Stimulated activated CD4-positive, alpha-beta T cell treated with anti-CD3 and anti-CD28 coated beads, Interleukin-4, amount 100 ng/mL, for 24 hours (primary cell): ENCODE results near the gene UQCRC1.

Experiments
- DNase-seq: peaks from one replicate; pipeline ENCODE4 v3.0.0-alpha.2; 2020

Gene UQCRC1

GRCh38 chr3:48597408-48597800, 12.0 kb downstream of the UQCRC1 start:
- no peak for DNase-seq

- DNase-seq = no peak
Observed at GRCh38 chr3:48596676-48597407, 12.6 kb downstream of the UQCRC1 start.

GRCh38 chr3:48596157-48596556, 13.3 kb downstream of the UQCRC1 start:
- DNase-seq = no peak

GRCh38 chr3:48595526-48596121, 13.8 kb downstream of the UQCRC1 start:
- no peak for DNase-seq

- DNase-seq = no peak
Observed at GRCh38 chr3:48595075-48595525, 14.3 kb downstream of the UQCRC1 start, which contains the start of gene COL7A1. Gene COL7A1, minus strand, starts transcription at chr3:48595329. Its CDS starts 170 bp downstream, at chr3:48595159.

- no peak for DNase-seq
Observed at GRCh38 chr3:48594417-48595049, 14.9 kb downstream of the UQCRC1 start.

GRCh38 chr3:48593337-48593736, 16.1 kb downstream of the UQCRC1 start:
- no peak for DNase-seq

- no peak for DNase-seq
Observed at GRCh38 chr3:48592519-48593087, 16.8 kb downstream of the UQCRC1 start.

- DNase-seq = no peak
Observed at GRCh38 chr3:48591886-48592518, 17.4 kb downstream of the UQCRC1 start.

GRCh38 chr3:48591436-48591835, 18.0 kb downstream of the UQCRC1 start:
- no peak for DNase-seq

GRCh38 chr3:48588230-48588629, 21.2 kb downstream of the UQCRC1 start:
- no peak for DNase-seq

GRCh38 chr3:48587686-48588085, 21.8 kb downstream of the UQCRC1 start:
- DNase-seq = no peak

- no peak for DNase-seq
Observed at GRCh38 chr3:48585411-48585810, 24.0 kb downstream of the UQCRC1 start.

- DNase-seq = no peak
Observed at GRCh38 chr3:48584836-48585235, 24.6 kb downstream of the UQCRC1 start.

- no peak for DNase-seq
Observed at GRCh38 chr3:48581621-48582481, 27.6 kb downstream of the UQCRC1 start.

GRCh38 chr3:48576647-48577046, 32.8 kb downstream of the UQCRC1 start:
- DNase-seq = no peak

- no peak for DNase-seq
Observed at GRCh38 chr3:48575366-48575765, 34.1 kb downstream of the UQCRC1 start.

- no peak for DNase-seq
Observed at GRCh38 chr3:48573973-48574585, 35.4 kb downstream of the UQCRC1 start.

- no peak for DNase-seq
Observed at GRCh38 chr3:48572517-48572916, 36.9 kb downstream of the UQCRC1 start.

- DNase-seq = no peak
Observed at GRCh38 chr3:48571938-48572337, 37.5 kb downstream of the UQCRC1 start.

GRCh38 chr3:48569808-48570450, 39.5 kb downstream of the UQCRC1 start:
- DNase-seq = no peak
